Measurements from ENCODE around the gene SUGCT.

Gene SUGCT

GRCh38 chr7:40282858-40283257 is 148.1 kb downstream of the SUGCT start:
- no peak for TF ChIP-seq CTCF (IDR thresholded peaks at IDR 0.05; ENCODE audit: unreplicated experiment in 3 of 3)
- Mint-ChIP-seq H3K27ac (no peak overlapping the region), H3K27me3 (ENCODE audit: low read depth) (no peaks in the 10 kb centered on the region), H3K4me3 (no peak overlapping the region), H3K36me3 (ENCODE audit: low read depth) (peaks cover 4% of the 10 kb centered on the region), H3K4me1 (no peaks in the 10 kb centered on the region), H3K9me3 (peaks cover 7% of the 10 kb centered on the region)

GRCh38 chr7:40283391-40283790 is 148.6 kb downstream of the SUGCT start:
- Mint-ChIP-seq H3K4me3 (no peak overlapping the region), H3K36me3 (ENCODE audit: low read depth) (peaks cover 4% of the 10 kb centered on the region), H3K4me1 (no peaks in the 10 kb centered on the region), H3K9me3 (peaks cover 7% of the 10 kb centered on the region), H3K27ac (no peak overlapping the region), H3K27me3 (ENCODE audit: low read depth) (no peaks in the 10 kb centered on the region)
- no peak for TF ChIP-seq CTCF (IDR thresholded peaks at IDR 0.05; ENCODE audit: unreplicated experiment in 3 of 3)

GRCh38 chr7:40288827-40289226 is 154.0 kb downstream of the SUGCT start:
- no peak for TF ChIP-seq CTCF (IDR thresholded peaks at IDR 0.05; ENCODE audit: unreplicated experiment in 3 of 3)
- Mint-ChIP-seq H3K27ac (no peak overlapping the region), H3K4me1 (no peaks in the 10 kb centered on the region)

GRCh38 chr7:40297741-40298311 is 163.0 kb downstream of the SUGCT start:
- no peak for TF ChIP-seq CTCF (IDR thresholded peaks at IDR 0.05; ENCODE audit: unreplicated experiment in 3 of 3)
- H3K36me3 Mint-ChIP-seq (ENCODE audit: low read depth), result no peaks in the 10 kb centered on the region

More at GRCh38 chr7:40288827-40289226, 154.0 kb downstream of the SUGCT start:
- Mint-ChIP-seq H3K36me3 (ENCODE audit: low read depth) (no peaks in the 10 kb centered on the region), H3K4me3 (no peak overlapping the region), H3K9me3 (no peaks in the 10 kb centered on the region), H3K27me3 (ENCODE audit: low read depth) (no peaks in the 10 kb centered on the region)

GRCh38 chr7:40298421-40298820 is 163.6 kb downstream of the SUGCT start:
- no peaks in the 10 kb centered on the region for H3K36me3 Mint-ChIP-seq (ENCODE audit: low read depth)
- H3K4me3 Mint-ChIP-seq, result no peak overlapping the region
- TF ChIP-seq CTCF (IDR thresholded peaks at IDR 0.05; ENCODE audit: unreplicated experiment in 3 of 3), result no peak
- peaks cover 9% of the 10 kb centered on the region for H3K4me1 Mint-ChIP-seq
- H3K27me3 Mint-ChIP-seq (ENCODE audit: low read depth), result no peaks in the 10 kb centered on the region
- no peak overlapping the region for H3K27ac Mint-ChIP-seq
- no peaks in the 10 kb centered on the region for H3K9me3 Mint-ChIP-seq

More at GRCh38 chr7:40297741-40298311, 163.0 kb downstream of the SUGCT start:
- H3K27ac Mint-ChIP-seq, result no peak overlapping the region
- no peaks in the 10 kb centered on the region for H3K9me3 Mint-ChIP-seq
- no peak overlapping the region for H3K4me3 Mint-ChIP-seq
- peaks cover 9% of the 10 kb centered on the region for H3K4me1 Mint-ChIP-seq
- H3K27me3 Mint-ChIP-seq (ENCODE audit: low read depth), result no peaks in the 10 kb centered on the region

GRCh38 chr7:40299097-40299496 is 164.3 kb downstream of the SUGCT start:
- Mint-ChIP-seq H3K36me3 (ENCODE audit: low read depth) (no peaks in the 10 kb centered on the region), H3K27me3 (ENCODE audit: low read depth) (no peaks in the 10 kb centered on the region), H3K9me3 (no peaks in the 10 kb centered on the region), H3K4me3 (no peak overlapping the region), H3K27ac (peak overlapping the region in 1 of 3 experiments; percentile 10), H3K4me1 (peaks cover 9% of the 10 kb centered on the region)
- no peak for TF ChIP-seq CTCF (IDR thresholded peaks at IDR 0.05; ENCODE audit: unreplicated experiment in 3 of 3)
